ENCODE measurements around the gene OAT.

OAT gene

DNA sequence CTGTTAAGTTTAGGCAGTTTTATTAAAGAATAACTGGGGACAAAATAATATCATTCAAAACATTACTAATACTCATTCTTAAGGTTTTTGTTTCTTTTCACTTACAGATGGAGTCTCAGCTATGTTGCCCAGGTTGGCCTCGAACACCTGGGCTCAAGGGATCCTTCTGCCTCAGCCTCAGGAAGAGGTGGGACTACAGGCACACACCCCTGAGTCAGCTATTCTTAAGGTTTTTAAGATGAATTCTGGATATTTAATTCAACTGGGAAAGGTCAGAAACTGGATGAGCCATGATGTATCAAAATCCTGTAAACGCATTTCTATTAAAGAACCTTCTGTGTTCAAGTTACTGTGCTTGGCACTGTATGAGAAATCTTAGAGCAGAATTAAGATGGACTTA, 3.5 kb downstream of the OAT start:
- no peak overlapping the region for H3K23ac ChIP-seq (ENCODE audit: low read length in 2 of 2)
- no peak for DNase-seq
- no peak overlapping the region for H3K4me2 ChIP-seq (ENCODE audit: low read length, poor library complexity, severe bottlenecking)
- H3K18ac ChIP-seq (ENCODE audit: low read depth in 1 of 2, low read length in 2 of 2), result no peak overlapping the region
- no peak overlapping the region for H3K4ac ChIP-seq (ENCODE audit: low read depth in 1 of 2, low read length in 2 of 2)
- H3K9me3 ChIP-seq (ENCODE audit: control insufficient read depth, low read length), result no peaks in the 10 kb centered on the region
- H3K27me3 ChIP-seq (ENCODE audit: control insufficient read depth in 1 of 2, insufficient read depth in 1 of 2, low read length in 2 of 2), result peaks cover under 1 to 3% of the 10 kb centered on the region in 2 experiments
- H3K79me1 ChIP-seq (replicated peaks; ENCODE audit: low read length, poor library complexity, severe bottlenecking), result peaks cover 7% of the 10 kb centered on the region
- H3K4me1 ChIP-seq (ENCODE audit: control insufficient read depth, insufficient read depth, low read depth, low read length), result peaks cover 3% of the 10 kb centered on the region
- H2BK120ac ChIP-seq (ENCODE audit: low read depth, low read length), result no peak overlapping the region
- H3K4me3 ChIP-seq (ENCODE audit: insufficient read depth in 1 of 2, low read depth in 1 of 2, low read length in 2 of 2), result peak overlapping the region in 1 of 2 experiments; percentile 30
- H2AK5ac ChIP-seq (ENCODE audit: low read length, severe bottlenecking), result no peak overlapping the region
- H2BK5ac ChIP-seq (ENCODE audit: low read depth, low read length, poor library complexity, severe bottlenecking), result no peak overlapping the region
- 90% methylated on average over 1 of the region's 2 CpGs for WGBS
- H3K36me3 ChIP-seq (ENCODE audit: control insufficient read depth in 1 of 2, insufficient read depth in 2 of 2, low read depth in 1 of 2, low read length in 2 of 2), result peaks cover 6 to 19% of the 10 kb centered on the region in 2 experiments
- no peak overlapping the region for H3K27ac ChIP-seq (ENCODE audit: low read length, poor library complexity, severe bottlenecking)
- H3K14ac ChIP-seq (ENCODE audit: low read length in 2 of 2), result no peak overlapping the region
- no peak overlapping the region for H2BK15ac ChIP-seq (ENCODE audit: low read depth, poor library complexity, severe bottlenecking)
- no peak overlapping the region for H2BK12ac ChIP-seq (ENCODE audit: low read length in 2 of 2)
- H3K9ac ChIP-seq (ENCODE audit: low read length), result peak overlapping the region; percentile 10
- no peak overlapping the region for H2AFZ ChIP-seq (ENCODE audit: low read depth, low read length)
- no peak overlapping the region for H4K91ac ChIP-seq (ENCODE audit: low read length)
- no peak overlapping the region for H4K8ac ChIP-seq (ENCODE audit: low read length)

GRCh38 chr10:124414076-124414475, 4.6 kb downstream of the OAT start:
- 93% methylated on average over 4 of the region's 4 CpGs for WGBS
- no peak overlapping the region for H2AK5ac ChIP-seq (ENCODE audit: low read length, severe bottlenecking)
- no peaks in the 10 kb centered on the region for H3K9me3 ChIP-seq (ENCODE audit: control insufficient read depth, low read length)

GRCh38 chr10:124409696-124410095, 9.0 kb downstream of the OAT start:
- no peak overlapping the region for H3K4me2 ChIP-seq (ENCODE audit: low read length, poor library complexity, severe bottlenecking)
- no peak overlapping the region for H3K14ac ChIP-seq (ENCODE audit: low read length in 2 of 2)
- no peak overlapping the region for H2AFZ ChIP-seq (ENCODE audit: low read depth, low read length)
- no peak overlapping the region for H3K4me3 ChIP-seq (ENCODE audit: insufficient read depth in 1 of 2, low read depth in 1 of 2, low read length in 2 of 2)
- H3K36me3 ChIP-seq (ENCODE audit: control insufficient read depth in 1 of 2, insufficient read depth in 2 of 2, low read depth in 1 of 2, low read length in 2 of 2), result peaks cover 16 to 71% of the 10 kb centered on the region in 2 experiments
- H4K8ac ChIP-seq (ENCODE audit: low read length), result no peak overlapping the region
- no peak overlapping the region for H4K91ac ChIP-seq (ENCODE audit: low read length)
- H3K27me3 ChIP-seq (ENCODE audit: control insufficient read depth in 1 of 2, insufficient read depth in 1 of 2, low read length in 2 of 2), result no peaks in the 10 kb centered on the region
- peaks cover 11% of the 10 kb centered on the region for H3K79me1 ChIP-seq (replicated peaks; ENCODE audit: low read length, poor library complexity, severe bottlenecking)
- H2BK120ac ChIP-seq (ENCODE audit: low read depth, low read length), result no peak overlapping the region
- no peak overlapping the region for H2BK12ac ChIP-seq (ENCODE audit: low read length in 2 of 2)
- H3K18ac ChIP-seq (ENCODE audit: low read depth in 1 of 2, low read length in 2 of 2), result no peak overlapping the region
- no peak overlapping the region for H3K9ac ChIP-seq (ENCODE audit: low read length)
- no peak overlapping the region for H3K23ac ChIP-seq (ENCODE audit: low read length in 2 of 2)
- no peak overlapping the region for H2AK5ac ChIP-seq (ENCODE audit: low read length, severe bottlenecking)
- no peak overlapping the region for H3K4ac ChIP-seq (ENCODE audit: low read depth in 1 of 2, low read length in 2 of 2)
- no peaks in the 10 kb centered on the region for H3K9me3 ChIP-seq (ENCODE audit: control insufficient read depth, low read length)
- H2BK5ac ChIP-seq (ENCODE audit: low read depth, low read length, poor library complexity, severe bottlenecking), result no peak overlapping the region
- H2BK15ac ChIP-seq (ENCODE audit: low read depth, poor library complexity, severe bottlenecking), result no peak overlapping the region
- H3K27ac ChIP-seq (ENCODE audit: low read length, poor library complexity, severe bottlenecking), result no peak overlapping the region
- no peaks in the 10 kb centered on the region for H3K4me1 ChIP-seq (ENCODE audit: control insufficient read depth, insufficient read depth, low read depth, low read length)
- no peak for DNase-seq

More at GRCh38 chr10:124414076-124414475, 4.6 kb downstream of the OAT start:
- no peak overlapping the region for H2BK120ac ChIP-seq (ENCODE audit: low read depth, low read length)
- no peaks in the 10 kb centered on the region for H3K27me3 ChIP-seq (ENCODE audit: control insufficient read depth in 1 of 2, insufficient read depth in 1 of 2, low read length in 2 of 2)
- peaks cover 9 to 30% of the 10 kb centered on the region in 2 experiments for H3K36me3 ChIP-seq (ENCODE audit: control insufficient read depth in 1 of 2, insufficient read depth in 2 of 2, low read depth in 1 of 2, low read length in 2 of 2)
- H2BK15ac ChIP-seq (ENCODE audit: low read depth, poor library complexity, severe bottlenecking), result no peak overlapping the region
- no peak overlapping the region for H3K23ac ChIP-seq (ENCODE audit: low read length in 2 of 2)
- no peak overlapping the region for H2BK12ac ChIP-seq (ENCODE audit: low read length in 2 of 2)
- H3K14ac ChIP-seq (ENCODE audit: low read length in 2 of 2), result no peak overlapping the region
- H3K4me1 ChIP-seq (ENCODE audit: control insufficient read depth, insufficient read depth, low read depth, low read length), result peaks cover under 1% of the 10 kb centered on the region
- H3K9ac ChIP-seq (ENCODE audit: low read length), result no peak overlapping the region
- no peak overlapping the region for H3K4ac ChIP-seq (ENCODE audit: low read depth in 1 of 2, low read length in 2 of 2)
- H3K27ac ChIP-seq (ENCODE audit: low read length, poor library complexity, severe bottlenecking), result no peak overlapping the region
- no peak overlapping the region for H3K18ac ChIP-seq (ENCODE audit: low read depth in 1 of 2, low read length in 2 of 2)
- DNase-seq, result no peak
- H3K4me3 ChIP-seq (ENCODE audit: insufficient read depth in 1 of 2, low read depth in 1 of 2, low read length in 2 of 2), result no peak overlapping the region
- H4K91ac ChIP-seq (ENCODE audit: low read length), result no peak overlapping the region
- no peak overlapping the region for H4K8ac ChIP-seq (ENCODE audit: low read length)
- no peak overlapping the region for H3K4me2 ChIP-seq (ENCODE audit: low read length, poor library complexity, severe bottlenecking)
- peaks cover 7% of the 10 kb centered on the region for H3K79me1 ChIP-seq (replicated peaks; ENCODE audit: low read length, poor library complexity, severe bottlenecking)
- H2AFZ ChIP-seq (ENCODE audit: low read depth, low read length), result no peak overlapping the region
- H2BK5ac ChIP-seq (ENCODE audit: low read depth, low read length, poor library complexity, severe bottlenecking), result no peak overlapping the region

GRCh38 chr10:124408357-124408756, 10.4 kb downstream of the OAT start:
- H3K4me2 ChIP-seq (ENCODE audit: low read length, poor library complexity, severe bottlenecking), result no peak overlapping the region
- DNase-seq, result no peak
- H3K79me1 ChIP-seq (replicated peaks; ENCODE audit: low read length, poor library complexity, severe bottlenecking), result peaks cover 9% of the 10 kb centered on the region
- no peak overlapping the region for H4K91ac ChIP-seq (ENCODE audit: low read length)
- no peak overlapping the region for H2AFZ ChIP-seq (ENCODE audit: low read depth, low read length)
- no CpG with 5 or more reads among the region's 2 CpGs for WGBS
- H2BK15ac ChIP-seq (ENCODE audit: low read depth, poor library complexity, severe bottlenecking), result no peak overlapping the region
- no peak overlapping the region for H2BK12ac ChIP-seq (ENCODE audit: low read length in 2 of 2)
- no peak overlapping the region for H3K4ac ChIP-seq (ENCODE audit: low read depth in 1 of 2, low read length in 2 of 2)
- peaks cover 23 to 82% of the 10 kb centered on the region in 2 experiments for H3K36me3 ChIP-seq (ENCODE audit: control insufficient read depth in 1 of 2, insufficient read depth in 2 of 2, low read depth in 1 of 2, low read length in 2 of 2)
- no peak overlapping the region for H2BK5ac ChIP-seq (ENCODE audit: low read depth, low read length, poor library complexity, severe bottlenecking)
- H3K9me3 ChIP-seq (ENCODE audit: control insufficient read depth, low read length), result no peaks in the 10 kb centered on the region
- H2BK120ac ChIP-seq (ENCODE audit: low read depth, low read length), result no peak overlapping the region
- H2AK5ac ChIP-seq (ENCODE audit: low read length, severe bottlenecking), result no peak overlapping the region
- H3K4me1 ChIP-seq (ENCODE audit: control insufficient read depth, insufficient read depth, low read depth, low read length), result no peaks in the 10 kb centered on the region
- H3K9ac ChIP-seq (ENCODE audit: low read length), result no peak overlapping the region
- no peak overlapping the region for H3K4me3 ChIP-seq (ENCODE audit: insufficient read depth in 1 of 2, low read depth in 1 of 2, low read length in 2 of 2)
- H3K14ac ChIP-seq (ENCODE audit: low read length in 2 of 2), result no peak overlapping the region
- no peak overlapping the region for H3K27ac ChIP-seq (ENCODE audit: low read length, poor library complexity, severe bottlenecking)
- no peak overlapping the region for H3K23ac ChIP-seq (ENCODE audit: low read length in 2 of 2)
- H3K18ac ChIP-seq (ENCODE audit: low read depth in 1 of 2, low read length in 2 of 2), result no peak overlapping the region
- no peaks in the 10 kb centered on the region for H3K27me3 ChIP-seq (ENCODE audit: control insufficient read depth in 1 of 2, insufficient read depth in 1 of 2, low read length in 2 of 2)
- H4K8ac ChIP-seq (ENCODE audit: low read length), result no peak overlapping the region

Data from mesenchymal stem cell (in vitro differentiated cells and primary cell).